HG03439 (cell line): ENCODE data around the gene PROS1.

Source experiments
- ATAC-seq: cut with Tn5 transposase; IDR thresholded peaks from one replicate; pipeline ENCODE4 v1.9.1; 2021; ENCODE audit warnings: mild to moderate bottlenecking, moderate library complexity; ENCODE audit not compliant: unreplicated experiment

Gene PROS1

DNA sequence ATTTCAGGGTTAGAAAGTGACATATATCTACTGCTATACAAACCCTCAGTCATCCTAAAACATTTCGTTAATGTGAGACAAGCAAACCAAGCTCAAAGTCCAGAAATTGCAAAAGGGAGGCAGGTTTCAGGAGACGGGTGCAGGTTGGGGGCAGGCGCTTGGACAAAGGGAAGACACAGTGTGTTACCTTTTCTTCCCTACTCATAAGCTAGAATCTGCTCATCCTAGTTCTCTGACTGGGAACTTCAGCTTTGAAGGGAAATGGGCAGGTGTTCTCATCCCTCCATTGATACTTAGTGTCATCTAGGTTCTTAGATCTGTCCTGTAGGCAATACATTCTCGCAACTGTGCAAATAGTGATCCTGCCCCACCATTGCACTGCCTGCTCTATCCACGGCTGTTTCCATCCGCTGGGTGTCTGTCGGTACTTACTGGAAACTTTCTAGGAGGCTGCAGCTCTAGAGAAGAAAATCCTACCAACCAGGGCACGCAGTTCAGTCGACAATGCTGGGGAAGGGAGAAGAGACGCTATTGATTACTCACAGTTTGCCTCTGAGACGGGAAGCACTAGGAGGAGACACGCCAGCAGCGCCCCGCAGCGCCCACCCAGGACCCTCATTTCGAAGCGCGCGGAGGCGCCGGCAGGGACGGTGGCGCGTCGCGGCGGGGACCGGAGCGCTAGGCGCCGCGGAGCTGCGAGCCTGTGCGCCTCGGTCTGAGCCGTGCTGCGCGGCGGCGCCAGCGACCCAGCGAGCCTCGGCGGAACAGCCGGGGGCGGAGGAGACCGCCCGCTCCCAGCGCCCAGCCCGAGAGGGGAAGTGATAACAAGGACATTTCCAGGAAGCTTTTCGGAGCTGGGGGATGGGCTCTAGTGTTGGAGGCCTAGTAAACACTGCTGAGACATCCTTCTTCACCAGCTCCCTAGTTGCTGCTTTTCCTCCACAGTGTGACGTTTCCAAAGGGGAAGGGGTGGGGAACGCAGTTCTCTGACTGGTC, at the start of gene PROS1:
PROS1 (minus strand) TSS at position 766 of the 996 bp plus-strand sequence; CDS start at position 619, 147 bp downstream.
- ATAC-seq, result peak; percentile 91

DNA sequence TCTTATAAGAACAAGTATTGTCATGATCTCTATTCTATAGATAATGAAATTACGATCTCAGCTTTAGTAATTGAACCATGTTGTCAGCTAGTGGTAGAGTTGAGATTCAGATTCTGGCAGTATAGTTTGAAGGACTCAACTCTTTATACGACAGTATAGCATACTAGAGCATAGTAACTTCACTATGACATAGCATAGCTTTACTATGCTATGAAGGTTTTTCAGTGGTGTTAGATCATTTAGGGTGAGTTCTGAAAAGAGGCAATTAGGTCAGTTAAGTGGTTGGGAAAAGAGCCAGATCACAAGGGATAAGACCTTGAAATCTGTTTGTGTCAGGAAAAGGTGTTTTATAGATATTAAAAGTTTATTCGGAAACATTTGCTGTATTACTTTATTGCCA, 46.6 kb upstream of the PROS1 start:
- no peak for ATAC-seq

DNA sequence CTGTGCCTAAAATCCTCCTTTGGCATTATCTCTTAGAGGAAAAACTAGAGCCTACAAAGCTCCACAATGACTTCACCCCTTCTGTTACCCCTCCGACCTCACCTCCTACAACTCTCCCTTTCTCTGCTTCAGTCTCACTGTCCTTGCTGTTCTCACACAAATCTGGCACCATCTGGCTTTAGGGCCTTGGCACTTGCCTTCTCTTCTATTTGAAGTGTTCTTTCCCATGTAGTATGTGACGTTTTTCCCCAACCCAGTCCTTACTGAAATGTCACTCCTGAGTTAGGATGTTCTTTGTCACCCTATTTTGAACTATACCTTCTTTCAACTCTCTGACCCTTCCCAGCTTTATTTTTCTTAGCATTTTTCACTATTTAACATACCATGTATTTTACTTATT, 46.0 kb upstream of the PROS1 start:
- ATAC-seq, result no peak

DNA sequence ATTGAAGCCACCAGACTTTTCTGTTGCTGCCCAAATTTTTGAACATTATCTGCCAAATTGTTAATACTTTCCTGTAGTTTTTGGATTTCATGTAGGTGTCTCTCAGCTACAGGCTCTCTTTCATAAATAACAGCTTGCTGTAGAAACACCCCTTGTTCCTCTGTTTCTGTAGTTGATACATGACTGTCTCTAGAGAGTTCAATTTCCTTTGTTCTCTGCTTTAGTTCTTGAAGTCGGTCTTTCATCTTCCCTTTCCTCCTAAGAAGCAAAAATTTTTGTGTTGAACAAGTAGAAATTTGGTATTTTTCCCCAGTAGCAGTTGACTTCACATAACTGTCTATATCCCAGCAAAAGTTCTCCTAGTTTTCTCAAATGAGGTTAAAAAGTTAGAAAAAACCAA, 41.3 kb upstream of the PROS1 start:
- no peak for ATAC-seq

DNA sequence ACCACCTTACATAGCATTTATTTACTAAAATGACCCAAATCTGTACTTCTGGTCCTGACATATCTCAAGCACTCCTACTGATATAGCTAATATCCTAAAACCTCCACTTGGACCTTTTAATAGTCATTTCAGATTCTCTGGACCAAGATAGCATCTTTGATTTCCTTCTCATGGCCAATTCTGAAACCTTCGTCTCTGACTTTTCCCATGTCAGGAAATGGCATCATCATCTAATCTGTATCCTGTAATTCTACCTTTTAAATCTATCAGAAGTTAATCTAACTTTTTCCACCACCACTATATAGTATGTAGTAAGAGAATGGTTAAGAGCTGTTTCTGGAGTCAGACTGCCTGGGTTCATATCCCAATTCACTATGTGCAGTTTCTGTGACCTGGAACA, 38.5 kb upstream of the PROS1 start:
- ATAC-seq, result no peak

DNA sequence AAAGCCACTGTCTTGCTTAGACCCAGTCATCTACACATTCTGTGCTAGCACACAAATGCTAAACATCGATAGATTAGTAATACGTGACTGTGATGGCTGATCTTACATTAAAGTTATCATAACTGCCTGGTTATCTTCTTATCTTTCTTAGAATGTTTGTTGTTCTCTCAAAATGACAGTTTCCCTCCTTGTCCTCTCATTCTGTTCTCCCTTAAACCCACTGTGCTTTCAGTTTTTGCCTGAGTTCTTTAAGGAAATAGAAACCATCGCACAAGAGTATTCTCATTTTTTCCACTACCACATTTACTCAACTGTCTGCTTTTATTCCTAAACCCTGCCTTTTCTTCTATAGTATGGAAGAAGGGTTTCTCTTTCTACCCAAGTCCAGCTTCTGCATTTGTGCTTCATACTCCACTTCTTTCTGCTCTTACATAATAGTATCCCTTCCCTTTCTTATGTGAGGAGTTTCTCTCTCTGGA, 37.6 kb upstream of the PROS1 start:
- no peak for ATAC-seq

DNA sequence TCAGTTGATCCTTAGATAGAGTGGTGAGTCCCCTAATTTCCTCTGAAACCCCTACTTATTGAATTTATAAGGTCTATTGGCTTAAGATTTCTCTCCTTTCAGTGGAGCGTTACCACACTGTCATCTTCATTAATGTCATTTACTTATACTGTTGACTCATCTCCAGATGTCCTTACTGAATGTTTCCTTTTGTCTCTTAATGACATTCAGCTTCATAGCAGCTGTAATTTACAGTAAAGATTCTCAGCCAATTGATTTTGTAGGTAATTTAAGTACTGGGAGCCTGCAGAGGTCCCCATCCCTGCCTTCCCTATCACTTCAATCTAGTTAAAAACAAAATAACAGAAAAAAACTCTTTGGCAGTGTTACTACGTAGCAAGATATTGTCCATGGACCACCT, 35.9 kb upstream of the PROS1 start:
- no peak for ATAC-seq

DNA sequence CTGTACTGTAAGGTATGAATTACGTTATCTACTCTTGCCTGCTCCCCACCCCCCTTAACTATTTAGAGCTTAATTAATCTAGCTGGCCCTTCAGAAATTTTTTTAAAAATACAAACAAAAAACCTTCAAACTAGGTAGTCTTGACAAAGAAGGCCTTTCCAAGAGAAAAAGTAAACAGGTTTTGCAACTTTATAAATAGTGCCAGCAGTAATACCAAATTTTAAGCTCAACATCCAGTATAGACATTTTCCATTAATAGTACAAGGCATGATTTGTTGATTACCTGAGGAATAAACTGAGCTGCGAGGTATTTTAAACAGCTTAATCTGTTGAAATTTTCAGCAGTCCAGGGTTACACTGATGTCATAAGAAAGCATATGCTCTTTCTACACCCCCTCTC, 34.6 kb upstream of the PROS1 start:
- ATAC-seq, result no peak

DNA sequence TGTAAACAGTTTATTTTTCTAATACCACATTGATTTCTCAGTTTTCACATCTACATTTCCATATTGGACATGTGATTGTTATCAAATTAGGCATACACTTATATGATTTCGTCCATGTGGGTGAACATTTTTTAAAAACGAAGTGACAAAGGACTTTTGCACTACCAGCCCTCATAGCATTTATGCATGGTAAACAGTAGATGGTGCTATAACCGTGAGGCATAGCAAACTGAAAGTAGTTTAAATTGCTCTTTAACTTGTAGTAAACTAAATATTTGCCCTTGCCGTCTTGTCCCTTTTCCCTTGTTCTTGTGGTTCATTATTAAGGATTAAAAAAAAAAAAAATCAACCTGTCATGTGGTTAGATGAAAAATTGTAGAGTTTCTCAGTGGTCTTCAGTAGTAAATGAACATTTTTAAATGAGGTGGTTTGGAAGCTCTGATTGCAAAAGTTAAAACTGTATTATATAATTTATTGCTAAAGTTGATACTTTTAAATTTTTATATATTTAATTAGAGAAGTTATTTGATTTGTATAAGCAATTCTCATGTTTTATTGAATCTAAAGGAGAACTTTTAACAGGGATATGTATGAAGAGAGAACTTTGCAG, 30.7 kb upstream of the PROS1 start:
- ATAC-seq, result peak; percentile 91

DNA sequence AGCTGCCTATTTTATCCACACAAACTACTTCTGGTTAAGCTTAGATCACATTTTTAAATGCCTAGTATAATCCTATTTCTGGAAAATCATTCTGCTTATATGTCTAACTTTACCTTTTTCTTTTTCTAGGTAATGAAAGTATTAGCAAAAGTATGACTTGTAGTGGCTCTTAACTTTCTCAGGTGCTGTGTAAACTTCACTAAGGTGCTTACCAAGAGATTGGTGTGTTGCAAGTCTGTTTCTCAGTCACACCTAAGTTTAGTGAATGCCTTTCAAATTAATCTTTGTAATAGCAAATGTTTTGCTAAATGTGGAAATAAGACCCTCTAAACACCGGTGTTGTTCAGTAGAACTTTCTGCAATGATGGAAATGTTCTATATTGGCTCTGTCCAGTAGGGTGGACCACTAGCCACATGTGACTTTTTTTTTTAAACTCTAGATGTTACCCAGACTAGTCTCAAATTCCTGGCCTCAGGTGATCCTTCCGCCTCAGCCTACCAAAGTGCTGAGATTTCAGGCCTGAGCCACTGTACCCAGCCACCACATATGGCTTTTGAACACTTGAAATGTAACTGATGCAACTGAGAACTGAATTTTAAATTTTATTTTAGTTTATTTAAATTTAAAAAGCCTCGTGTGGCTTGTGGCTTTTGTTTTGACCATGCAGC, 28.3 kb upstream of the PROS1 start:
- no peak for ATAC-seq

DNA sequence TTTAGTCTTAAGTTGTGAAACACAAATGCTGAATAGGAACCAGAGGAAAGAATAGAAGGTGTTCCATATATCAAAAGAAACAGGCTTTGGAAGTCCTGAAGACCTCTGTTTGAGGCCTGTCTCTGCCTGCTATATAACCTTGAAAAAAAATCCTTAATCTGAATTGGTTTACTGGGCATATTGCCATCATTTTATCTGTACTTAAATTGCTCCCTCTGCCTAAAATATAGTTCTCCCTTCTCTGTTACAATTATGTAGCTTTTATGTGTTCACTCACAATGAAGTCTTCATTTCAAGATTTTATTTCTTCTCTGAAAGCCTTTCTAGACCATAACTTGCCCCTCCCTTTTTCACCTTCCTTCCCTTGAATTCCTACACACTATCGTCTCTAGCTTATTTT, 27.5 kb upstream of the PROS1 start:
- no peak for ATAC-seq

DNA sequence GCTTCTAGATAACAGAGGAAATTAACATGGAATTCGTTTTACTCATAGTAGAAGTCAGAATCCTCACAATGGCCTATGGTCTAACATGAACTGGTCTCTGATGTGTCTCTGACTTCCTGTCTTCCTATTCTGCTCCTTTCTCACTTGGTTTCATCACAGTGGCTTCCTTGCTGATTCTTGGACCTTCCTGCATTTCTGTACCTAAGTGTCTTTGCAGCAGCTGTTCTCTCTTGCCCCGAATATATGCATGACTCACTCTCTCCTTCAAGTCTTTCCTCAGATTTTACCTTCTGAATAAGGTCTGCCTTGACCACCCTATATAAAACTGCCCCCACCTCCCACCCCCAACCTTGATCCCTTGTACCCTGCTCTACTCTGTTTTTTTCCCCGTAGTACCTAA, 20.4 kb upstream of the PROS1 start:
- no peak for ATAC-seq

DNA sequence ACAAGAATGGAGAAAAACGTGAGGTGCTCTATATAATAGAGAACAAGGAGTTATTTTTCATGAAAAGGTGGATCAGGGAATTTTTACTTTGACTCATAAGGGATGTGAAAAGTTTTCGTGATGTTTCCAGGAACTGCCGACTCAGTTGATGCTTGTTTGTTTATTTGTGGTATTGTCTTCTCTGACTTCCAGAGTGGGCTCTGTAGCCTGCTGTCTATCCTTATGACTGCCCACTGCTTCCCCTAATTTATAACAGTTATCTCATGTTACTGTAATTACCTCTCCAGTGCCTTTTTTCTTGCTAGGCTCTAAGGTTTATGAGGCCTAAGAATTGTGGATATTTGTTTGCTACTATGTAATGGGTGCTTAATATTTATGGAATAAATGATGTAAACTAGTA, 18.5 kb upstream of the PROS1 start:
- ATAC-seq, result no peak

DNA sequence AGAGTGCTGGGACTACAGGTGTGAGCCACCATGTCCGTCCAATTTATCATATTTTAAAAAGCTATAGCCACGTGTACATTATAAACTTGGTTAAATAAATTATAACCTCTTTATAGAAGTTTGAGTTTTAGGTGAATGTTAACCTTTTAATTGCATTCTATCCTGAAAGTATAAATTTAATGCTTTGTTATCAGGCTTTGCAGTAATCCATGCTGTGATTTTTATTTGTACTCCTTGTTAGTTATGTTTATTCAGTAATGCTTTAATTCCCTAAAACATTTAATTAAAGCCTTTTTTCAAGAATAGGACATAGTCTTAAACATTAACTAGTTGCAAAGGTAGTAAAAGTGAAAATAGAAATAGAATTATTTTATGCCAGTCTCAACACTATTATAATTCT, 17.9 kb upstream of the PROS1 start:
- no peak for ATAC-seq

DNA sequence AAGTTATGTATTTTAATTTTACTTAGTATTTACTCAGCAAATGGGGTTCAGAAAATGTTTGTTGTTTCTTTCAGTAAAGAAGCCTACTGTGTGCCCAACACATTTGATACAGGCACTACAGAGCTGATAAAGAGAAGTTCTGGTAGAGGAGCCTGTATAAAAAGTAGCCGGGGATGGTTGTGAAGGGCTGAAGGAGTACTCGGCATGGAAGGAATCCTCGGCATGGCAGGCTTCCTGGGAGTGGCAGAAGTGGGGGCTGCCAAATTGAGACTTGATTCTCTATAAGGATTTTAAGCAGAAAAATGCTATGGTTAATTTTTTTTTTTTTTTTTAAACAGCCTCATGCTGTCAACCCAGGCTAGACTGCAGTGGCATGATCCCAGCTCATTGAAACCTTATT, 15.5 kb upstream of the PROS1 start:
- no peak for ATAC-seq

DNA sequence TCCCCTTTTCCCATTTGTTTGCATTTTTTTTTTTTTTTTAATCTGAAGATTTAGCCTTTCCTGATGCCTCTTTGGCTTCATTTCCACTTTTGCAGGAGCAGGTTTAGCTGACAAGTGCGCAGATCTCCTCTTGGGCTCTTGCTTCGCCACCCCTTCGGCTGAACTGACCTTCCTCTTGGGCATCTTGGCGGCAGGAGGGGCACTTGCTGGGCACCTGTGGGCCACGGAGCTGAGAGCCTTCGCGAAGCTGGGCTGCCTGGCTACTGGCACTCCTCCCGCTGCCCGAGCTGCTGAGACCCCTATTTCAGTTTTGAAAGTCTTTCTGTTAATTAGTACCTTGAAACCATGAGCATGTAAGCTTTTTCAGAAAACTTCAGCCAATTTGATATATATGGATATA, 15.1 kb upstream of the PROS1 start:
- no peak for ATAC-seq

DNA sequence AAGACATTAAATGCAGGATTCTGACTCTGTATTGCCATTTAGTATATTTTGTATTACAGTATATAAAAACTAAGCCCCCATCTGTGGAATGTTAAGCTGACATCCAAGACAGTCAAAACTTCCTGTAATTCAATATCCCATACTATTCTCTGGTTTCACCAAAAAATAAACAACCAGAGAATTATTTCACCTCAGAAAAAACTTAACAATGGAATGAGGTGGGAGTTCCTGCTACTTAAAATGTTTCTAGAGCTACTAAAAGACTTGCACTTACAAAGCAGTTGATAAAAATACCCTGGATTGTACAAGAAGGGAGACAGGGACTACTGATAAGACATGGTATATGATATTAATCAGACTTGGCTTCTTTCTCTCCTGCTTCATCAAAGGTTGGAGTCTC, 14.6 kb upstream of the PROS1 start:
- ATAC-seq, result no peak

DNA sequence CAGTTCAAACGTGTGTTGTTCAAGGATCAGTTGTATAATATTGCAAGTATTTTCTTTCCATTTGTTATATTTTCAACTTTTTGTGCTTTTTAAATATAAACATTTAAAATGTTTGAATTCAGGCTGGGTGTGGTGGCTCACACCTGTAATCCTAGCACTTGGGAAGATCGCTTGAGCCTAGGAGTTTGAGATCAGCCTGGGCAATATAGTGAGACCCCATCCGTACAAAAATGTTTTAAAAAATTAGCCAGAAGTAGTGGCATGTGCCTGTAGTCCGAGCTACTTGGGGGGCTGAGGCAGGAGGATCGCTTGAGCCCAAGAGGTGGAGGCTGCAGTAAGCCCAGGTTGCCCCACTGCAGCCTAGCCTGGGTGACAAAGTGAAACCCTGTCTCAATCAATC, 10.9 kb upstream of the PROS1 start:
- ATAC-seq, result no peak

DNA sequence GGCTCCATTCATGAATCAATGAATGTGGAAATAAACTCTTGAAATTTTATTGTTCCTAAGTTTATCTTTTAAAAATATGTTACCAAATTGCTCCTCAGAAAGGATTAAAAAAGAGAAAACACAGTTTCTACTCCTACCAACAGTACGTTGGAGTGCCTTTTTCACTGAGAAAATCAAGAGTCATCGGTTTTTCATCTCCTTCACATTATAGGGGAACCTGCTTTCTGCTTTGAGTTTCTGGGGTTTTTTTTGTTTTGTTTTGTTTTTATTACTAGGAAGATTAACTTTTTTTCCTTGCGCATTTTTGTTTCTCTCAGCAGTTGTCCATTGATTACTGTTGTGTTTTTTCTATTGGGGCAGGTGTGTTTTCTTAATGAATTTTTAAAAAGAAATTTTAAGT, 9.7 kb upstream of the PROS1 start:
- ATAC-seq, result no peak

DNA sequence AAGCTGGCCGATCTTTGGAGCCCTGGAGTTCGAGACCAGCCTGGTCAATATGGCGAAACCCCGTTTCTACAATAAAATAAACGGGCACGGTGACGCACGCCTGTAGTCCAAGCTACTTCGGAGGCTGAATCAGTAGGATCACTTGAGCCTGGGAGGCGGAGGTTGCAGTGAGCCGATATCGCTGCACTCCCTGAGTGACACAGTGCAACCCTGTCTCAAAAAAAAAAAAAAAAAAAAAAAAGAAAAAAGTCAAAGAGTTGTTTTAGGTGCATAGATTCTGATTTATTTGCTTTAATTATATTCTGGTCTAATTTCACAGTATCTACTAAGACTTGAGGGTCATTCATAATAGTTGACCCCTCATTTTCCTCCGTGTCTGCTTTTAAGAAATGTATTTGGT, 8.0 kb upstream of the PROS1 start:
- ATAC-seq, result no peak

DNA sequence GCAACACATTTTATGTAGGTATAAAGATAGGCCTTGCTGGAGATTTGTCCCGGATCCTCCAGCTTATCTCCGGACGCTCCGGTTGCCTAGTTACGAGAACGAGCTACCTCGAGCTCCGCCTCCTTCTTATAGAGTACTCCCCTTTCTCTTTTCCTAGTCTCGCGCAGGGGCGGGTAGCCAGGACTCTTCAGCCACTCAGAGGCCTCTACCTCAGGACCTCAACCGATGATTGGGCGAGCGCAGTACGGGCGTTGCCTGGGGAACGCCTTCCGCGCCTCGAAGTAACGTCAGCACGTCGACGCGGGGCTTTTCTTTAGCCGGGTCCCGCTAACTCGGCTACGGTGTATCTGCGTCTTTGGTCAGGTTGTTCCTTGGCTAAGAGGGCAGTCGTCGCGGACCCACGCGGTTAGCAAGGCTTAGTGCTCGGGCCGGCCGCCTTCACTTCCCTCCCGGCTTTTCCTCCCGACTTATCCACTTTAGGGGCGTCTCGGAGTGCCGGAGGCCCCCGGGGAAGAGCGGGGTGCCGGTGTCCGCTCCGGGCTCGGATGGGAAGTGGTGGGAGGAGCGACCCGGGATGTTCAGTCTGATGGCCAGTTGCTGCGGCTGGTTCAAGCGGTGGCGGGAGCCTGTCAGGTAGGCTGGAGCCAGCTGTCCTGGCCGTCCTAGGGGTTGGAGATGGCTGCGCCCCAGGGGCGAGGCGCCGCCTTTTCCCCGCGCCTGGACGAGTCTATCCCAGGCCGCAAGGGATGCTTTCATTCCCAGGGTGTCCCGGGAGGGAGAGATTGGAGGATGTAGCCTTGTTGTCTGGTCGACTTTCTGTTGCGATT, 6.4 kb upstream of the PROS1 start, which contains the start of gene ARL13B:
ARL13B (plus strand) TSS at position 306 of the 827 bp plus-strand sequence; CDS start at position 575, 269 bp downstream.
- ATAC-seq, result peak; percentile 100
